ENCODE measurements around the gene RFX2.

RFX2 gene

GRCh38 chr19:5957170-5957569 is 153.1 kb downstream of the RFX2 start:
- H3K79me2 ChIP-seq (ENCODE audit: insufficient read depth, low read length) = peaks cover 100% of the 10 kb centered on the region
- no peak overlapping the region for H3K4me3 ChIP-seq (ENCODE audit: insufficient read depth, low read length, poor library complexity, severe bottlenecking)
- no peak overlapping the region for H3K27ac ChIP-seq (ENCODE audit: low read depth, low read length)
- H3K9me3 ChIP-seq (ENCODE audit: insufficient read depth, low read length) = no peaks in the 10 kb centered on the region
- H2AFZ ChIP-seq (ENCODE audit: low read depth, low read length, severe bottlenecking) = no peak overlapping the region
- no peak overlapping the region for H3K9ac ChIP-seq (ENCODE audit: low read length)
- no peaks in the 10 kb centered on the region for H3K27me3 ChIP-seq (ENCODE audit: low read length)
- H4K20me1 ChIP-seq (ENCODE audit: low read depth, low read length) = peaks cover 19% of the 10 kb centered on the region; the same call in 1 of the 2 replicates
- no peaks in the 10 kb centered on the region for H3K9me2 ChIP-seq (replicated peaks; ENCODE audit: insufficient read depth, low read length)
- peaks cover 7% of the 10 kb centered on the region; the same call in 1 of the 2 replicates for H3F3A ChIP-seq (ENCODE audit: insufficient read depth)
- H3K36me3 ChIP-seq (ENCODE audit: low read length) = no peaks in the 10 kb centered on the region
- no peak for TF ChIP-seq EZH2phosphoT487 (conservative IDR thresholded peaks at IDR 0.05; ENCODE audit: low read length)
- no peak for TF ChIP-seq CTCF (IDR thresholded peaks at IDR 0.05; ENCODE audit: insufficient read depth, low read length, poor library complexity, severe bottlenecking)
- no peak overlapping the region for H3K4me2 ChIP-seq (ENCODE audit: low read depth, low read length, poor library complexity, severe bottlenecking)

- TF ChIP-seq EZH2phosphoT487 (conservative IDR thresholded peaks at IDR 0.05; ENCODE audit: low read length) = no peak
- no peak for TF ChIP-seq CTCF (IDR thresholded peaks at IDR 0.05; ENCODE audit: insufficient read depth, low read length, poor library complexity, severe bottlenecking)
- no peaks in the 10 kb centered on the region for H3K9me2 ChIP-seq (replicated peaks; ENCODE audit: insufficient read depth, low read length)
- H3K9me3 ChIP-seq (ENCODE audit: insufficient read depth, low read length) = no peaks in the 10 kb centered on the region
- H3K4me2 ChIP-seq (ENCODE audit: low read depth, low read length, poor library complexity, severe bottlenecking) = no peak overlapping the region
- H4K20me1 ChIP-seq (ENCODE audit: low read depth, low read length) = peaks cover 19% of the 10 kb centered on the region; the same call in 1 of the 2 replicates
- H3F3A ChIP-seq (ENCODE audit: insufficient read depth) = peaks cover 7% of the 10 kb centered on the region; the same call in 1 of the 2 replicates
- no peak overlapping the region for H2AFZ ChIP-seq (ENCODE audit: low read depth, low read length, severe bottlenecking)
- H3K27me3 ChIP-seq (ENCODE audit: low read length) = no peaks in the 10 kb centered on the region
- H3K4me3 ChIP-seq (ENCODE audit: insufficient read depth, low read length, poor library complexity, severe bottlenecking) = no peak overlapping the region
- no peak overlapping the region for H3K27ac ChIP-seq (ENCODE audit: low read depth, low read length)
- no peaks in the 10 kb centered on the region for H3K36me3 ChIP-seq (ENCODE audit: low read length)
- H3K79me2 ChIP-seq (ENCODE audit: insufficient read depth, low read length) = peaks cover 100% of the 10 kb centered on the region
- H3K9ac ChIP-seq (ENCODE audit: low read length) = no peak overlapping the region
Observed at GRCh38 chr19:5956728-5957127, 153.6 kb downstream of the RFX2 start.

GRCh38 chr19:5956323-5956722 is 154.0 kb downstream of the RFX2 start:
- Histone ChIP-seq H3K79me2 (ENCODE audit: insufficient read depth, low read length) (peaks cover 100% of the 10 kb centered on the region), H2AFZ (ENCODE audit: low read depth, low read length, severe bottlenecking) (no peak overlapping the region), H3K9ac (ENCODE audit: low read length) (no peak overlapping the region), H3K9me3 (ENCODE audit: insufficient read depth, low read length) (no peaks in the 10 kb centered on the region), H3K27ac (ENCODE audit: low read depth, low read length) (no peak overlapping the region), H3K9me2 (replicated peaks; ENCODE audit: insufficient read depth, low read length) (no peaks in the 10 kb centered on the region), H3K36me3 (ENCODE audit: low read length) (no peaks in the 10 kb centered on the region), H3F3A (ENCODE audit: insufficient read depth) (peaks cover 7% of the 10 kb centered on the region; the same call in 1 of the 2 replicates), H3K4me3 (ENCODE audit: insufficient read depth, low read length, poor library complexity, severe bottlenecking) (no peak overlapping the region), H3K4me2 (ENCODE audit: low read depth, low read length, poor library complexity, severe bottlenecking) (no peak overlapping the region), H4K20me1 (ENCODE audit: low read depth, low read length) (peaks cover 19% of the 10 kb centered on the region; the same call in 1 of the 2 replicates), H3K27me3 (ENCODE audit: low read length) (no peaks in the 10 kb centered on the region)
- no peak for TF ChIP-seq CTCF (IDR thresholded peaks at IDR 0.05; ENCODE audit: insufficient read depth, low read length, poor library complexity, severe bottlenecking)
- no peak for TF ChIP-seq EZH2phosphoT487 (conservative IDR thresholded peaks at IDR 0.05; ENCODE audit: low read length)
